ENCODE results near the gene SURF4. TPM values are rescaled to one million over a fixed set of nuclear protein-coding genes. Genes with fewer than 3 reads are reported as not detected.

SURF4 gene
- polyA plus RNA-seq, 3 donors, result 61.4 to 175 (median 157) TPM

- peaks cover 8 to 15% of the 10 kb centered on the region in 2 donors for H3K27me3 ChIP-seq (ENCODE audit: control insufficient read depth in 2 of 2, insufficient read depth in 2 of 2, low read length in 2 of 2)
- H3K4me3 ChIP-seq (replicated peaks in 1 of 3; ENCODE audit: low read depth in 2 of 3, low read length in 3 of 3), result no peak overlapping the region
- DNase-seq, result no peak
- H3K4me2 ChIP-seq (replicated peaks; ENCODE audit: extremely low read depth, low read length, poor library complexity, severe bottlenecking), result no peak overlapping the region
- Mint-ChIP-seq H3K27me3 (ENCODE audit: low read depth in 3 of 3) (peaks cover 17 to 31% (median 24%) of the 10 kb centered on the region in 3 donors), H3K9me3 (peaks cover 0 to 3% (median 0%) of the 10 kb centered on the region in 7 donors), H3K4me1 (peaks cover 2% of the 10 kb centered on the region), H3K4me3 (no peak overlapping the region), H3K36me3 (no peaks in the 10 kb centered on the region), H3K27ac (no peak overlapping the region)
- no peak overlapping the region for H3K27ac ChIP-seq (ENCODE audit: low read depth in 1 of 2, low read length in 2 of 2)
- H3K79me2 ChIP-seq (ENCODE audit: insufficient read depth, low read length), result no peaks in the 10 kb centered on the region
- 93% methylated on average over 6 of the region's 12 CpGs for WGBS (ENCODE audit: insufficient coverage)
- peaks cover 0 to 6% of the 10 kb centered on the region in 2 donors for H3K9me3 ChIP-seq (replicated peaks in 1 of 2; ENCODE audit: control insufficient read depth in 1 of 2, insufficient read depth in 1 of 2, low read length in 2 of 2)
- H3K4me1 ChIP-seq (ENCODE audit: control insufficient read depth in 1 of 2, insufficient read depth in 2 of 2, low read length in 2 of 2), result no peaks in the 10 kb centered on the region
- no peak overlapping the region for H2AFZ ChIP-seq (ENCODE audit: insufficient read depth, low read depth, low read length, poor library complexity, severe bottlenecking)
- intact Hi-C loops (cut with micrococcal nuclease), result loop anchor here in 1 of 2 donors (5.0 kb wide), 1 partner anchor 33 kb away; the partner anchor contains the start of gene CACFD1
- H3K9ac ChIP-seq (ENCODE audit: insufficient read depth, low read length, poor library complexity, severe bottlenecking), result no peak overlapping the region
- no peaks in the 10 kb centered on the region for H4K20me1 ChIP-seq (ENCODE audit: insufficient read depth, low read length)
- TF ChIP-seq CTCF (IDR thresholded peaks at IDR 0.05), result no peak
- H3K36me3 ChIP-seq (replicated peaks in 1 of 2; ENCODE audit: control insufficient read depth in 1 of 2, insufficient read depth in 2 of 2, low read length in 2 of 2), result no peaks in the 10 kb centered on the region
These were observed 48.3 kb upstream of the SURF4 start for GRCh38 chr9:133424187-133424586.

- H3K4me1 Mint-ChIP-seq, result peaks cover 8% of the 10 kb centered on the region
These were observed 47.4 kb upstream of the SURF4 start for GRCh38 chr9:133423216-133423615.

More at GRCh38 chr9:133423216-133423615, 47.4 kb upstream of the SURF4 start:
- intact Hi-C loops (cut with micrococcal nuclease), result loop anchor here in 1 of 2 donors (5.0 kb wide), 1 partner anchor 34 kb away; the partner anchor contains the start of gene CACFD1
- no peak overlapping the region for H3K27ac Mint-ChIP-seq
- H3K9me3 Mint-ChIP-seq, result peaks cover 0 to 9% (median 0%) of the 10 kb centered on the region in 7 donors
- Histone ChIP-seq H4K20me1 (ENCODE audit: insufficient read depth, low read length) (no peaks in the 10 kb centered on the region), H3K27me3 (ENCODE audit: control insufficient read depth in 2 of 2, insufficient read depth in 2 of 2, low read length in 2 of 2) (peaks cover 8 to 12% of the 10 kb centered on the region in 2 donors), H2AFZ (ENCODE audit: insufficient read depth, low read depth, low read length, poor library complexity, severe bottlenecking) (no peak overlapping the region), H3K79me2 (ENCODE audit: insufficient read depth, low read length) (no peaks in the 10 kb centered on the region), H3K27ac (ENCODE audit: low read depth in 1 of 2, low read length in 2 of 2) (no peak overlapping the region), H3K9ac (ENCODE audit: insufficient read depth, low read length, poor library complexity, severe bottlenecking) (no peak overlapping the region), H3K36me3 (replicated peaks in 1 of 2; ENCODE audit: control insufficient read depth in 1 of 2, insufficient read depth in 2 of 2, low read length in 2 of 2) (no peaks in the 10 kb centered on the region), H3K4me1 (ENCODE audit: control insufficient read depth in 1 of 2, insufficient read depth in 2 of 2, low read length in 2 of 2) (peaks cover 3 to 6% of the 10 kb centered on the region in 2 donors), H3K4me3 (replicated peaks in 1 of 3; ENCODE audit: low read depth in 2 of 3, low read length in 3 of 3) (no peak overlapping the region), H3K4me2 (replicated peaks; ENCODE audit: extremely low read depth, low read length, poor library complexity, severe bottlenecking) (no peak overlapping the region), H3K9me3 (replicated peaks in 1 of 2; ENCODE audit: control insufficient read depth in 1 of 2, insufficient read depth in 1 of 2, low read length in 2 of 2) (peaks cover 0 to 6% of the 10 kb centered on the region in 2 donors)
- H3K27me3 Mint-ChIP-seq (ENCODE audit: low read depth in 3 of 3), result peaks cover 13 to 25% (median 18%) of the 10 kb centered on the region in 3 donors
- no peak for TF ChIP-seq CTCF (IDR thresholded peaks at IDR 0.05)
- H3K36me3 Mint-ChIP-seq, result no peaks in the 10 kb centered on the region
- H3K4me3 Mint-ChIP-seq, result no peak overlapping the region
- 86% methylated on average over 1 of the region's 3 CpGs for WGBS (ENCODE audit: insufficient coverage)
- no peak for DNase-seq

Measured in CD14-positive monocyte (primary cell).